Esophagus squamous epithelium (tissue), 4 donors: ENCODE measurements around the gene GFRA1.

Experiments
- POLR2A ChIP-seq, 4 donors: fragments of 450-650 bp; IDR thresholded peaks; one replicate each; pipeline ENCODE4 v1.6.1; 2017; ENCODE audit warnings: antibody characterized with exemption in 4 of 4, mild to moderate bottlenecking in 4 of 4, moderate library complexity in 3 of 4
- TF ChIP-seq, protein P1 (sequence below), 6 experiments: fragments of 450-650 bp in 4 of 6; fragments of 200-600 bp in 2 of 6; sonication (generic) in 2 of 6; IDR thresholded peaks; one replicate each; pipeline ENCODE4 v1.5.1; 2016 to 2019; ENCODE audit warnings: antibody characterized with exemption in 6 of 6, mild to moderate bottlenecking in 4 of 6, moderate library complexity in 4 of 6

GRCh38 chr10:116098411-116099022 lies 174.5 kb downstream of the GFRA1 start:
- TF ChIP-seq, protein P1, sequence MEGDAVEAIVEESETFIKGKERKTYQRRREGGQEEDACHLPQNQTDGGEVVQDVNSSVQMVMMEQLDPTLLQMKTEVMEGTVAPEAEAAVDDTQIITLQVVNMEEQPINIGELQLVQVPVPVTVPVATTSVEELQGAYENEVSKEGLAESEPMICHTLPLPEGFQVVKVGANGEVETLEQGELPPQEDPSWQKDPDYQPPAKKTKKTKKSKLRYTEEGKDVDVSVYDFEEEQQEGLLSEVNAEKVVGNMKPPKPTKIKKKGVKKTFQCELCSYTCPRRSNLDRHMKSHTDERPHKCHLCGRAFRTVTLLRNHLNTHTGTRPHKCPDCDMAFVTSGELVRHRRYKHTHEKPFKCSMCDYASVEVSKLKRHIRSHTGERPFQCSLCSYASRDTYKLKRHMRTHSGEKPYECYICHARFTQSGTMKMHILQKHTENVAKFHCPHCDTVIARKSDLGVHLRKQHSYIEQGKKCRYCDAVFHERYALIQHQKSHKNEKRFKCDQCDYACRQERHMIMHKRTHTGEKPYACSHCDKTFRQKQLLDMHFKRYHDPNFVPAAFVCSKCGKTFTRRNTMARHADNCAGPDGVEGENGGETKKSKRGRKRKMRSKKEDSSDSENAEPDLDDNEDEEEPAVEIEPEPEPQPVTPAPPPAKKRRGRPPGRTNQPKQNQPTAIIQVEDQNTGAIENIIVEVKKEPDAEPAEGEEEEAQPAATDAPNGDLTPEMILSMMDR (IDR thresholded peaks at IDR 0.05) = no peak
- no peak for TF ChIP-seq POLR2A (IDR thresholded peaks at IDR 0.05)
